Ishikawa (cell line): Measurements from ENCODE around the gene USE1.
A peak's percentile ranks its signal among the peaks of the same experiment; 100 is the strongest.

ENCODE experiments used
- CEBPB ChIP-seq: IDR thresholded peaks from 2 replicates; pipeline ENCODE4 v1.6.1; 2012
- CREB1 ChIP-seq: IDR thresholded peaks from 2 replicates; pipeline ENCODE4 v1.6.1; 2012; ENCODE audit warnings: low read depth
- EGR1 ChIP-seq: IDR thresholded peaks from 2 replicates; pipeline ENCODE4 v1.6.1; 2012
- EP300 ChIP-seq: IDR thresholded peaks from 2 replicates; pipeline ENCODE4 v1.6.1; 2012; ENCODE audit warnings: borderline replicate concordance
- FOXM1 ChIP-seq: IDR thresholded peaks from 2 replicates; pipeline ENCODE4 v1.6.1; 2012; ENCODE audit warnings: low read depth, borderline replicate concordance
- NFIC ChIP-seq: IDR thresholded peaks from 2 replicates; pipeline ENCODE4 v1.6.1; 2012
- RAD21 ChIP-seq: IDR thresholded peaks from 2 replicates; pipeline ENCODE4 v1.6.1; 2012; ENCODE audit warnings: low read depth
- TAF1 ChIP-seq: IDR thresholded peaks from 2 replicates; pipeline ENCODE4 v1.6.1; 2012; ENCODE audit warnings: low read depth, mild to moderate bottlenecking
- TCF12 ChIP-seq: IDR thresholded peaks from 2 replicates; pipeline ENCODE4 v1.6.1; 2012; ENCODE audit warnings: low read depth
- TEAD4 ChIP-seq: IDR thresholded peaks from 2 replicates; pipeline ENCODE4 v1.6.1; 2012
- YY1 ChIP-seq: IDR thresholded peaks from 2 replicates; pipeline ENCODE4 v1.6.1; 2012; ENCODE audit warnings: low read depth
- ZBTB7A ChIP-seq: IDR thresholded peaks from 2 replicates; pipeline ENCODE4 v1.6.1; 2012; ENCODE audit warnings: low read depth
- TF ChIP-seq, protein P1 (sequence below): IDR thresholded peaks from 2 replicates; pipeline ENCODE4 v1.6.1; 2012; ENCODE audit warnings: low read depth, mild to moderate bottlenecking
- TF ChIP-seq, protein P2 (sequence below): IDR thresholded peaks from 2 replicates; pipeline ENCODE4 v1.6.1; 2012
- TF ChIP-seq, protein P3 (sequence below): IDR thresholded peaks from 2 replicates; pipeline ENCODE4 v1.6.1; 2012

USE1 gene

DNA sequence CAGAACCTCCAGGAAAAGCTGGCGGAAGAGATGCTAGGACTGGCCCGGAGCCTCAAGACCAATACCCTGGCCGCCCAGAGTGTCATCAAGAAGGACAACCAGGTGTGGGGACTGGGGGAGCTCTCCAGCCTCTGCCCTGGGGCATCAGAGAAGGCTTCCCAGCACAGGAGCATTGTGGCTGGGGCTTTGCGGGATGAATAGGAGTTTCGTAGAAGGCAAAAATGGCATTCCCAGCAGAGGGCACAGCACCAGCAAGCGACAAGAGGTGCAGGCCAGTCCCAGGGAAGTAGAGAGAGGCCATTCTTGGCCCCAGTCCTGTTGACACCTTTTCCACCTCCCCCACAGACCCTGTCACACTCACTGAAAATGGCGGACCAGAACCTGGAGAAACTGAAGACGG lies 4.1 kb downstream of the USE1 start:
- TF ChIP-seq TEAD4 (no peak), NFIC (no peak), TAF1 (no peak), ZBTB7A (no peak), CREB1 (no peak), EGR1 (no peak), CEBPB (no peak), TCF12 (no peak), RAD21 (no peak), EP300 (no peak)
- TF ChIP-seq, protein P1, sequence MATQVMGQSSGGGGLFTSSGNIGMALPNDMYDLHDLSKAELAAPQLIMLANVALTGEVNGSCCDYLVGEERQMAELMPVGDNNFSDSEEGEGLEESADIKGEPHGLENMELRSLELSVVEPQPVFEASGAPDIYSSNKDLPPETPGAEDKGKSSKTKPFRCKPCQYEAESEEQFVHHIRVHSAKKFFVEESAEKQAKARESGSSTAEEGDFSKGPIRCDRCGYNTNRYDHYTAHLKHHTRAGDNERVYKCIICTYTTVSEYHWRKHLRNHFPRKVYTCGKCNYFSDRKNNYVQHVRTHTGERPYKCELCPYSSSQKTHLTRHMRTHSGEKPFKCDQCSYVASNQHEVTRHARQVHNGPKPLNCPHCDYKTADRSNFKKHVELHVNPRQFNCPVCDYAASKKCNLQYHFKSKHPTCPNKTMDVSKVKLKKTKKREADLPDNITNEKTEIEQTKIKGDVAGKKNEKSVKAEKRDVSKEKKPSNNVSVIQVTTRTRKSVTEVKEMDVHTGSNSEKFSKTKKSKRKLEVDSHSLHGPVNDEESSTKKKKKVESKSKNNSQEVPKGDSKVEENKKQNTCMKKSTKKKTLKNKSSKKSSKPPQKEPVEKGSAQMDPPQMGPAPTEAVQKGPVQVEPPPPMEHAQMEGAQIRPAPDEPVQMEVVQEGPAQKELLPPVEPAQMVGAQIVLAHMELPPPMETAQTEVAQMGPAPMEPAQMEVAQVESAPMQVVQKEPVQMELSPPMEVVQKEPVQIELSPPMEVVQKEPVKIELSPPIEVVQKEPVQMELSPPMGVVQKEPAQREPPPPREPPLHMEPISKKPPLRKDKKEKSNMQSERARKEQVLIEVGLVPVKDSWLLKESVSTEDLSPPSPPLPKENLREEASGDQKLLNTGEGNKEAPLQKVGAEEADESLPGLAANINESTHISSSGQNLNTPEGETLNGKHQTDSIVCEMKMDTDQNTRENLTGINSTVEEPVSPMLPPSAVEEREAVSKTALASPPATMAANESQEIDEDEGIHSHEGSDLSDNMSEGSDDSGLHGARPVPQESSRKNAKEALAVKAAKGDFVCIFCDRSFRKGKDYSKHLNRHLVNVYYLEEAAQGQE: no peak
- TF ChIP-seq, protein P2, sequence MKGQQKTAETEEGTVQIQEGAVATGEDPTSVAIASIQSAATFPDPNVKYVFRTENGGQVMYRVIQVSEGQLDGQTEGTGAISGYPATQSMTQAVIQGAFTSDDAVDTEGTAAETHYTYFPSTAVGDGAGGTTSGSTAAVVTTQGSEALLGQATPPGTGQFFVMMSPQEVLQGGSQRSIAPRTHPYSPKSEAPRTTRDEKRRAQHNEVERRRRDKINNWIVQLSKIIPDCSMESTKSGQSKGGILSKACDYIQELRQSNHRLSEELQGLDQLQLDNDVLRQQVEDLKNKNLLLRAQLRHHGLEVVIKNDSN: no peak
- TF ChIP-seq, protein P3, sequence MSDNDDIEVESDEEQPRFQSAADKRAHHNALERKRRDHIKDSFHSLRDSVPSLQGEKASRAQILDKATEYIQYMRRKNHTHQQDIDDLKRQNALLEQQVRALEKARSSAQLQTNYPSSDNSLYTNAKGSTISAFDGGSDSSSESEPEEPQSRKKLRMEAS: no peak

DNA sequence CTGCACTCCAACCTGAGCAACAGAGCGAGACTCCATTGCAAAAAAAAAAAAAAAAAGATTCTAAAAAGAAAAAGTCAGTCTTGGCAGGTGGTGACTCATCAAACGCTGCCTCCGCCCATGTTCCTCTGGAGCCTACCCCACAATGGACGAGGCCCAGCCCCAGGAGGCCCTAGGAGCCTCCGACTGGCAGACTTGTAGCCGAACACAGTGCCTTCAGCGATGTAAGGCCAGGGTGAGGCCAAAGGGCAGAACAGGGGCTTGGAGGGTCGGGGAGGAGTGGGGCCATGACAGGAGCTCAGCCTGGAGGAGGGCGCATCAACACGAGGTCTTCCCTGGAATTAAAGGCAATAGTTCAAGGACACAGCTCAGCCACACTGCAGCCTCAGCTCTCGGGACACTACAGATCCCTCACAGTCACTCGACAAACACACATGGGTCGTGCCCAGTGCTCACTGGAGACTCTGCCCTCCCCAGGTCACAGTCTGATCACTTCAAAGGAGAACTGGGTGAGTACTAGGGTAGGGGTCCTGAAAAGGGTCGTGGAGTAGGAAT lies 5.1 kb downstream of the USE1 start:
- no peak for TF ChIP-seq TCF12
- TF ChIP-seq NFIC: no peak
- TF ChIP-seq CEBPB: no peak
- TF ChIP-seq ZBTB7A: 0 out of 2 replicates have a peak, but pooled peaks have one; percentile 38
- TF ChIP-seq TAF1: no peak
- TF ChIP-seq EP300: no peak
- TF ChIP-seq, protein P1: no peak

DNA sequence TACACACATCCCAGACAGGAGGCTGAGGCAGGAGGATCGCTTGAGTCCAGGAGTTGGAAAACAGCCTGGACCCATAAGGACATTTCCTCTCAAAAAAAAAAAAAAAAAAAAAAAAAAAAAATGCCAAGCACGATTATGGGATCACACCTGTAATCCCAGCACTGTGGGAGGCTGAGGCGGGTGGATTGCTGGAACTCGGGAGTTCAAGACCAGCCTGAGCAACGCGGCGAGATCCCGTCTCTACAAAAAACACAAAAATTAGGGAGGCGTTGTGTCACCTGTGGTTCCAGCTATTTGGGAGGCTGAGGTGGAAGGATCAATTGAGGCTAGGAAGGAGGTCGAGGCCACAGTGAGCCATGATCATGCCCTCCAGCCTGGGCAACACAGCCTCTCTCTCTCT lies 9.9 kb downstream of the USE1 start:
- TF ChIP-seq TEAD4 (no peak), CREB1 (no peak), EGR1 (no peak), FOXM1 (no peak), TCF12 (no peak), TAF1 (no peak), RAD21 (no peak)

- peak; percentile 58 for TF ChIP-seq EGR1
- TF ChIP-seq CREB1: peak; percentile 67
- peak; percentile 95 for TF ChIP-seq ZBTB7A
- TF ChIP-seq, protein P3: peak; percentile 96
- TF ChIP-seq EP300: peak; percentile 40; the same call in 1 of the 2 replicates
- peak; percentile 22; the same call in 1 of the 2 replicates for TF ChIP-seq FOXM1
- TF ChIP-seq TCF12: no peak
- TF ChIP-seq TAF1: peak; percentile 43; the same call in 1 of the 2 replicates
- TF ChIP-seq, protein P2: peak; percentile 77
- peak; percentile 28; the same call in 1 of the 2 replicates for TF ChIP-seq NFIC
- peak; percentile 29; the same call in 1 of the 2 replicates for TF ChIP-seq YY1
- TF ChIP-seq CEBPB: peak; percentile 80
- TF ChIP-seq TEAD4: peak; percentile 4; the same call in 1 of the 2 replicates
- 0 out of 2 replicates have a peak, but pooled peaks have one; percentile 2 for TF ChIP-seq RAD21
- TF ChIP-seq, protein P1: no peak
Measured at GRCh38 chr19:17226002-17226933, 11.1 kb downstream of the USE1 start, which contains the start of gene OCEL1. OCEL1 (plus strand) TSS chr19:17226226; CDS start chr19:17226248, 22 bp downstream.
